ENCODE data around the gene PCBP3. TPM values are rescaled to one million over a fixed set of nuclear protein-coding genes. Genes with fewer than 3 reads are reported as not detected.

The PCBP3 gene
- total RNA-seq, 1 experiment from 2014 or later = 10.9 TPM

DNA sequence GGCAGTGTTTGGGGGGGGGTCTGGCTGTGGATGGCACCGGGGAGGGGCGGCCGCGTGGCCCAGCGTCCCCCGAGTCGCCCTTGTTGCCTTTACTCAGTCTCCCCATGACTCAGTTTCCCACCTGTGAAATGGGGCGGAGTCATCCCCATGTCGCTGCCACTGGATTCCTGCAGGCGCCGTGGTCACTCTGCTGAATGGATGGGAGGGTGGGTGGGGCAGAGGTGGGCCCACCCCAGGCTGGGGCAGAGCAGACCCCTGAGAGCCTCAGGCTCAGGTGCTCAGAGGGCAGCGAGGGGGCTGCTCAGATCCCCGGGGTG is 340.1 kb downstream of the PCBP3 start:
- H2AFZ ChIP-seq (ENCODE audit: low read length) = no peak overlapping the region
- no peak overlapping the region for H2BK5ac ChIP-seq (ENCODE audit: insufficient read length, low read length)
- no peaks in the 10 kb centered on the region for H3K9me3 Mint-ChIP-seq
- H3K4ac ChIP-seq (ENCODE audit: low read depth, low read length) = no peak overlapping the region
- no peak overlapping the region for H3K56ac ChIP-seq (ENCODE audit: insufficient read length, low read depth, low read length)
- H3K9ac ChIP-seq (ENCODE audit: extremely low read depth, insufficient read length, low read length) = no peak overlapping the region
- WGBS (ENCODE audit: extremely low coverage, insufficient read length, low lambda C conversion rate) = no CpG with 5 or more reads among the region's 13 CpGs
- H3K4me3 Mint-ChIP-seq = no peak overlapping the region
- H4K8ac ChIP-seq (replicated peaks; ENCODE audit: insufficient read length, low read depth, low read length) = no peak overlapping the region
- H4K5ac ChIP-seq (ENCODE audit: insufficient read length, low read depth, low read length) = no peak overlapping the region
- DNase-seq = no peak
- H3K27ac Mint-ChIP-seq = no peak overlapping the region
- no peak overlapping the region for H3K4me2 ChIP-seq (ENCODE audit: insufficient read depth, insufficient read length, low read length)
- no peak overlapping the region for H2BK120ac ChIP-seq (ENCODE audit: low read depth, low read length, poor library complexity, severe bottlenecking)
- no peak overlapping the region for H2BK15ac ChIP-seq (ENCODE audit: low read depth, low read length)
- no peaks in the 10 kb centered on the region for H3K79me2 ChIP-seq (ENCODE audit: insufficient read depth, low read length)
- no peak overlapping the region for H2BK12ac ChIP-seq (ENCODE audit: insufficient read length, low read depth, low read length)
- no peak overlapping the region for H2AK5ac ChIP-seq (ENCODE audit: insufficient read length, low read length)
- no peaks in the 10 kb centered on the region for H3K9me3 ChIP-seq (ENCODE audit: control insufficient read depth, low read depth, low read length)
- no peak overlapping the region for H4K91ac ChIP-seq (ENCODE audit: insufficient read length, low read depth, low read length)
- H2BK20ac ChIP-seq (ENCODE audit: low read depth, low read length, poor library complexity, severe bottlenecking) = no peak overlapping the region
- H3T11ph ChIP-seq (ENCODE audit: low read length) = no peak overlapping the region
- H3K23me2 ChIP-seq (ENCODE audit: insufficient read length, low read depth, low read length, poor library complexity, severe bottlenecking) = peaks cover 14% of the 10 kb centered on the region
- peaks cover 2% of the 10 kb centered on the region for H4K20me1 ChIP-seq (ENCODE audit: control insufficient read depth, insufficient read depth, insufficient read length)
- peaks cover 5% of the 10 kb centered on the region for H3K27me3 Mint-ChIP-seq (ENCODE audit: low read depth)
- peaks cover 4 to 6% of the 10 kb centered on the region in 2 experiments; a peak in 3 of 4 replicates for H3K4me1 Mint-ChIP-seq
- H3K27me3 ChIP-seq (ENCODE audit: insufficient read depth, low read length) = no peaks in the 10 kb centered on the region; the same call in 1 of the 2 replicates
- no peak overlapping the region; the same call in 1 of the 2 replicates for H3K14ac ChIP-seq (ENCODE audit: insufficient read depth, low read length)
- H3K18ac ChIP-seq (ENCODE audit: insufficient read length, low read depth, low read length) = no peak overlapping the region
- H3K23ac ChIP-seq (ENCODE audit: insufficient read length, low read depth, low read length) = no peak overlapping the region
- TF ChIP-seq, protein P1, sequence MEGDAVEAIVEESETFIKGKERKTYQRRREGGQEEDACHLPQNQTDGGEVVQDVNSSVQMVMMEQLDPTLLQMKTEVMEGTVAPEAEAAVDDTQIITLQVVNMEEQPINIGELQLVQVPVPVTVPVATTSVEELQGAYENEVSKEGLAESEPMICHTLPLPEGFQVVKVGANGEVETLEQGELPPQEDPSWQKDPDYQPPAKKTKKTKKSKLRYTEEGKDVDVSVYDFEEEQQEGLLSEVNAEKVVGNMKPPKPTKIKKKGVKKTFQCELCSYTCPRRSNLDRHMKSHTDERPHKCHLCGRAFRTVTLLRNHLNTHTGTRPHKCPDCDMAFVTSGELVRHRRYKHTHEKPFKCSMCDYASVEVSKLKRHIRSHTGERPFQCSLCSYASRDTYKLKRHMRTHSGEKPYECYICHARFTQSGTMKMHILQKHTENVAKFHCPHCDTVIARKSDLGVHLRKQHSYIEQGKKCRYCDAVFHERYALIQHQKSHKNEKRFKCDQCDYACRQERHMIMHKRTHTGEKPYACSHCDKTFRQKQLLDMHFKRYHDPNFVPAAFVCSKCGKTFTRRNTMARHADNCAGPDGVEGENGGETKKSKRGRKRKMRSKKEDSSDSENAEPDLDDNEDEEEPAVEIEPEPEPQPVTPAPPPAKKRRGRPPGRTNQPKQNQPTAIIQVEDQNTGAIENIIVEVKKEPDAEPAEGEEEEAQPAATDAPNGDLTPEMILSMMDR (conservative IDR thresholded peaks at IDR 0.05) = no peak
- no peak overlapping the region for H3K27ac ChIP-seq (ENCODE audit: insufficient read length, low read depth, low read length)
- peaks cover 15 to 27% (median 17%) of the 10 kb centered on the region in 3 experiments for H3K36me3 Mint-ChIP-seq (ENCODE audit: insufficient read depth in 1 of 3, low read depth in 3 of 3)
- no peaks in the 10 kb centered on the region for H3K4me1 ChIP-seq (ENCODE audit: insufficient read depth, low read length)
- no peaks in the 10 kb centered on the region for H3K79me1 ChIP-seq (ENCODE audit: insufficient read depth, low read depth, low read length, poor library complexity, severe bottlenecking)
